GM18861 (cell line): ENCODE data around the gene GJA9.

Source experiments
- ATAC-seq: cut with Tn5 transposase; IDR thresholded peaks from one replicate; pipeline ENCODE4 v1.9.1; 2021; ENCODE audit not compliant: unreplicated experiment

GJA9 gene

GRCh38 chr1:38832370-38832734 is 49.0 kb downstream of the GJA9 start:
- no peak for ATAC-seq

DNA sequence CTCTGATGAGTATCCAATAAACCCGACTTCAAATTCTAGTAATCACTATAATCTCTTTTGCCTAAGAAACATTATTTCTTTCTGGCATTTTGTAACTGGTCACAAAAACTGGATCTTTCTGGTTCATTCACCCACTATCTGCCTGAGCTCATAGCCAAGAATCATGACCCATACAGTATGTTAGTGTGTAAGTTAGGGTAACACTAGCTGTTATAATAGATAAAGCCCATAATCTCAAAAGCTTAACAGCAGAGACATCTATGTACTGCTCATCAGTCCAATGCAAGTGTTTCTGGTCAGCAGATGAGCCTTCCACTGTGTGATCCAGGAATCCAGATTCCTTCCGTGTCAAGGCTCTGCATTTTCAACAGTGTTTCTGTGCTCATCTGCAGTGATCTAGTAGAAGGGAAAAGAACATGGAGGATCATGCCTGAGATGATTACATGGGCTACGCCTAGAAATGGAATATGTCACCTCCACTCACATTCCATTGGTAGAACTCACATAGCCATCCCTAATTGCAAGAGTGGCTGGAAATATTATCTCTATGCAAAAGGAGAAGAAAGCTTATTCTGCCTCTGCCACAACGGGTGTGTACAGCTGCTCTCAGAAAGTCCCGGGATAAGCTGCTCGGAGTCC is 49.5 kb downstream of the GJA9 start:
- no peak for ATAC-seq

GRCh38 chr1:38829368-38829767 is 52.0 kb downstream of the GJA9 start:
- ATAC-seq, result no peak

DNA sequence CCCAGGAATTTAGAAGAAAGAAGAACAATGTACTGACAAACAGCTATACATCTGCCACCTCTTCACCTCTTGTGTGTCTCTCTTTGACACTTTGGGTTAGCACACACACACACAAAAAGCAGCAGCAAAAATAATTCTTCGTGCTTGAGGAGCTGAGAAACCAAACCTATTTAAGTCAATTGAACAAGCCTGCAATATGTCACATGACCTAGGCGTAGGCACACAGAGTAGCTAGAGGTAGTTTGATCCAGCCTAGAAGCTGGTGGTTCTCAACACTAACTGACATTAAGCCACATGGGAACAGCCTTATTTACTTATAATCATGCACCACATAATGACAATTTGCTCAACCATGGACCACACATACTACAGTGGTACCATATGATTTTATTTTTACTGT is 54.1 kb downstream of the GJA9 start:
- ATAC-seq, result no peak

DNA sequence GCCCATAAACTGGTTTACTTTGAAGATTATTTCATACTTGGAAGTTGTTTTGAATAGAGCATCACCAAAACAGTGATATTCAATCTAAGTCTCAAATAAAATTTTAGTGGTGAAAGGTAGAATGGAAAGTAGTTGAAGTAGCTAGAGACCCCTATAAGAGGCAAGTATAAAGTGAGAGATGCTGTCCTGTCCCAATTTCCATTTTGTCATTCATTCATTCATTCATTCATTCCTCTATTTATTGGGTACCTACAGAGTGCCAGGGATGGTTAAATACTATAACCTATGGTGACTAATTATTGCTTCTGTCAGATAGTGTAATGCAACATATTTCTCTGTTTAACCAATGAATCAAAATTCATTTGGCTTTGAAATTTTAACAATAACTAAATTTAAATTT is 54.5 kb downstream of the GJA9 start:
- ATAC-seq, result no peak

GRCh38 chr1:38826262-38826661 is 55.1 kb downstream of the GJA9 start:
- no peak for ATAC-seq
